IPS DF 19.7 (cell line): Measurements from ENCODE around the gene LGALS1.

Experiments
- DNase-seq: peaks from one replicate; pipeline ENCODE4 v3.0.0-alpha.2; 2013; ENCODE audit warnings: low read depth, low spot score

The LGALS1 gene

DNA sequence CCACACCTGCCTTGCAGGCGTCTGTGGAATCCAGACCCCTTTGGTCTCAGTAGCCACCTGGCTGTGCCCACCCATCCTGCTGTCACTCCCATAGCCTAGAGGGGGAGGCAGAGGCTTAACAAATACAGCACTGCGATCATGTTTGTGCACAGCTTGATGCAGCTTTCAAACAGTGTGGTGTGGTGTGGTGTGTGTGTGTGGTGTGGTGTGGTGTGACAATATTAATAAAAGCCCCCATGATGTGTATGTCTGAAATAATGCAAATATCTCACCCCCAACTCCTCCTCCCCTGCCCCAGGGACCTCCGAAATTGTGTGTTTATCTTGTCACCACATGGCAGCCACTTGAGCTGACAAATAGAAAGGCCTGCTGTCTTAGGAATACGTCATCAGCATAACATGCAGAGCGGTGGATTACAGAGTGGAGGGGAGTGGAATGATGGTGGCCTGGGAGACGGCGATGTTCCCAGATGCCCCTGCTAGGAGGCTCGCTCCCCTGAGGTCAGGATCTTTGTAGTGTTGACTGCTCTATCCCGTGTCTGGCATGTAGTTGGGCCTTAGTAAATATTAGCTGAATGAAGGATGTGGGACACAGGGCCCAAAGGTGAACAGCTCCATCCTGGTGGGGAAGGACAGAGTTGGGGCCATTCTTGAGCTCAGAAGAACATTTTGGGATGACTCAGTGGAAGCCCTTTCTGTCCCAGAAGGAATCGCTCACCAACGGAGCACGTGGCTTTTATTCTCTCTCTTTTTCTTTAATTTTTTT, 14.1 kb upstream of the LGALS1 start:
- DNase-seq = no peak

DNA sequence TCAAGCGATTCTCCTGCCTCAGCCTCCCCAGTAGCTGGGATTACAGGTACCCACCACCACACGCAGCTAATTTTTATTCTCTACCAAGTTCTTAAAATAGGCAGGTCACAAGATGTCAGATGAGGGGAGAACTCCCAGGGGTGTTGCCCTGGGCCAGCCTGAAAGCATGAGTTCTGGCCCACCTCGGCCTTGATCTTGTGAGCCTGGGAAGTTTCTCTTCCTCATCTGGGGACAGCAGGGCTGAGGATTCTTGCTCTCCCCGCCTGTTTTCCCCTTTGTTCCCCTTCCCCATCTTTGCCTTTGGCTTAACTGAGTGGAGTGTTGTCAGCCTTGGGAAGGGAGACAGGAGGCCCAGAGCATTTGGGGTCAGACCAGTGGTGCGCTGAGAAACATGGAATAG, 13.4 kb upstream of the LGALS1 start:
- no peak for DNase-seq

DNA sequence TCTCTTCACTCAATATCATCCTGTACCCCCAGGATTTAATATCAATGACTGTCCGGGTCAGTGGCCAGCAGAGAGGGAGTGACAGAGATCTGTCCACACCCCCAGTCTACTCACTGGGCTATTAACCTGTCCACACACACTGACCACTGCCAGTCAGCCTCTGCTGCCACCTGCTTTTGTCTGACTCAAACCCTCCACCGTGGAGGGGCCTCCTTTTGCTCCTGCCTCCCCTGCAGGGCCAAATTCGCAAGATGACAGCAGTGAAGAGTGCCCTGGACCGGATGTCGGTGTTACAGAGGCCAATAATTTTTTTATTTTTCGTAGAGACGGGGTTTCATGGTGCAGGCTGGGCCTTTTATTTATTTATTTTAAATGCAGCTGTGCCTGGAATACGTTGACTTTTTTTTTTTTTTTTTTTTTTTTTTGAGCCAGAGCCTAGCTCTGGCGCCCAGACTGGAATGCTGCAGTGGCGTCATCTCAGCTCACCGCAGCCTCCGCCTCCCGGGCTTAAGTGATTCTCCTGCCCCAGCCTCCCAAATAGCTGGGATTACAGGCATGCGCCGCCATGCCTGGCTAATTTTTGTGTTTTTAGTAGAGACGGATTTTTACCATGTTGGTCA, 11.8 kb upstream of the LGALS1 start:
- no peak for DNase-seq

DNA sequence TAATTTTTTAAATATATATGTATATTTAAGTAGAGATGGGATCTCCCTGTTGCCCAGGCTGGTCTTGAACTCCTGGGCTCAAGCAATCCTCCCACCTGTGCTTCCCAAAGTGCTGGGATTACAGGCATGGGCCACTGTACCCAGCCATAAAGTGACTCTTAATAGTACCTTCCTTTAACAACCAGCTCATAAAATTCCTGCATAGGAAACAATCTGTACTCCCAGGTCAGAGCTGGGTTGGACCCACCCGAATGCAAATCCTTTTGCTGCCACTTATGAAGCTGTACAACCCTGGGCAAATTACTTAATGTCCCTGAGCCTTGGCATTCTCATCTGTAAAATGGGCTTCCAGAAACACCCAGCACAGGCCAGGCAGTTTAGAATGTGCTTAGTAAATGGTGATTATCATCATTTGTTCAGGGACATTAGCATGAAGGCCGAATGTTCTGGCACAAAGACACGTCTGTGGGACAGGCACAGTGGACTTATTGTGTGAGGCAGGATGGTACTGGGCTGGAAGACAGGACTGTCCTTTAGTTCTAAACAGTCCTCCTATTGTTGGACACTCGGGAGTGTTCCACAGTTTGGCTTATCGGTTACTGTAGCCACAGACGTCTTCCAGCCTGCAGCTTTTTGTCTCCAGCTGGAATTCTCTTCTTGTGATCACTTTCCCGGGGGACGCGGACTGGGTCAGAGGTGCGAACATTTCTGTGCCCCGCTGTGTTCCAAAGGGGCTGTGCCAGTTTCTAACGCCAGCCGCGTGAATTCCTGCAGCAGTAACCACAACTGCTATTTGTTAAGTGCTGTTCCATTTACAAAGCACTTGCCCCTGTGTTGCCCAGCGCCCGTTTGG, 11.0 kb upstream of the LGALS1 start:
- DNase-seq = no peak

DNA sequence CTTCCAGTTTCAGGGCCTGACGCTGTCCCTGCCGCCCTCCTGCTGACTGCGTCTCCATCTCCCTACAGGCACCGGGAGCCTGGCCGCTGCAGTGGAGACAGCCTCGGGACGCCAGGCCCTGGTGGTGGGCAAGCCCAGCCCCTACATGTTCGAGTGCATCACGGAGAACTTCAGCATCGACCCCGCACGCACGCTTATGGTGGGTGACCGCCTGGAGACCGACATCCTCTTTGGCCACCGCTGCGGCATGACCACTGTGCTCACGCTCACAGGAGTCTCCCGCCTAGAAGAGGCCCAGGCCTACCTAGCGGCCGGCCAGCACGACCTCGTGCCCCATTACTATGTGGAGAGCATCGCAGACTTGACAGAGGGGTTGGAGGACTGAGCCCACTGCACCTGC, 9.9 kb upstream of the LGALS1 start:
- no peak for DNase-seq

DNA sequence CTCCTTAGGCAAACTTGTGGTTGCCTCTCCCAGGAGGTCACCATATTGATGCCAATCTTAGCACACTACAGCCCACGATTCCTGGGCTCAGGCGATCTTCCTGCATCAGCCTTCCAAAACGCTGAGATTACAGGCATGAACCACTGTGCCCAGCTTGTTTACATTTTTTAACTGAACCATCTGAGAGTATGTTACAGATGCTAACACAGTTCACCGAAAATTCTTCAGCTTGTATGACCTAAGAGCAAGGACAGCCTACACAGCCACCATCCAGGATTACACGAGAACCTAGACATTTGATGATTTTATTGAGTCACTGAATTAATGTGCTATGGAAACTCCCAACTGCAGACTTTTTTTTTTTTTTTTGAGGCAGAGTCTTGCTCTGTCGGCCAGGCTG, 5.8 kb upstream of the LGALS1 start:
- no peak for DNase-seq

DNA sequence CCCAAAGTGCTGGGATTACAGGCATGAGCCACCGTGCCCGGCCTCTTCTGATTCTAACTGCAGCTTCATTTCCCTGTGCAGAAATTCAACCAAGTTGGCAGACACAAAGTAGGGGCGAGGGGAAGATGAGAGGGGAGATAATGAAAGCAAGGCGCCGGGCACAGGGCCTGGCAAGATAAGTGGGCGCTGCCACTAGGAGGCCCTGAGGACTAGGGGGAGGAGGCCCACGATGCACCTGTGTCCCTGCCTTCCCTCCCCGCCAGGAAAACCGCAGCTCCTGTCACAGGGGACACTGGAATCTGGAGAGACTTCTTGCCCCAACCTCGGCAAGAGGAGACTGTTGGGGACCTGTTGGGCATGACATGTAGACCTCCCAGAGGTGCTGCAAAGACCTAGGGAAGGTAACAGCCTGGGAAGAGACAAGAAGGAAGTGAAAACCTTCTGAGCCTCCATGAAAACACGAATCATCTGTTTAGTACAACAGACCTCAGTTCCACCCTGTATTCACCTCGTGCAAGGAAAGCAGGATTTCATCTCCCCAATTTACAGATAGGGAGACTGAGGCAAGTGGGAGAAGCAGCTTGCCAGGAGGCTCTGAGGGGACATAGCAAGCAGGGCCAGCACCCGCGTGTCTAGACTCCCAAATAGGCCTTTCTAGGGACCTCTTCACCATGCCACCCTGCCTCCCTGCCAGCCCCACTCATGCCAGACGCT, 3.1 kb upstream of the LGALS1 start:
- no peak for DNase-seq

DNA sequence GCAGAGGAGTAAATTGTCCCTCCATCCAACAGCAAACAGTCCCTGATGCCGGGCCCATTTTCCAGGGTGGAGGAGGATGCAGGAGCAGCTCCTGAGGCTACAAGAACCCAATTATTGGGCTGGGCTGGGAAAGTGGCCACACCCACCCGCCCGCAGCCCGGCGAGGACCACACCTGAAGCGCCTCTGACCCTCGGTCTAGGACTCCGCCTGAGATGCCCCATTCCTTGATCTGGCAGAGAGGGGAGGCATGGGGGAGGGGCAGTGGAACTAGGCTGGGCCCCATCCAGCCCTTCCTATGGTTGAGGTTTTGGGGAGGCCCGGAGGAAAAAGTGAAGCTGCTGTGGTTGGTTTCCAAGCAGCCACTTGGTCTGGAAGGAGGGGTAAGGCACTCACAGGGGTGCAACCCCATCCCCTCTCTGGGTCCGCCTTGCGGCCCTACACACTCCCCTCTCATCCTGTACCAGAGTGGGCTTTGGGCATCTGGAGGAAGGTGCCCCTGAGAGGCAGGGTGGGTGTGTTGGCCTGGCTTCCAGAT, 2.4 kb upstream of the LGALS1 start:
- no peak for DNase-seq

DNA sequence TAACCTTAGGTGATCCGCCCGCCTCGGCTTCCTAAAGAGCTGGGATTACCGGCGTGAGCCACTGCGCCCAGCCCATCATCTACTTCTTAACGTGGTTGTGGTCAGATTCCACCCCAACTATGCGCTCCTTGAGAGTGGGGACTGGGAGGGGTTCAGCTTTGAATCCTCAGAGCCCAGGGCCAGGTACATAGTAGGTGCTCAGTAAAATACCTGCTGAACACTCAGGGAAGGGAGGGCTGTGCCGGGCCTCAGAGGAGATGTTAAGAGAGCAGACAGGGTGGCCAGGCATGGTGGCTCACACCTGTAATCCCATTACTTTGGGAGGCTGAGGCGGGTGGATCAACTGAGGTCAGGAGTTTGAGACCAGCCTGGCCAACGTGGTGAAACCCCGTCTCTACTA, 1.2 kb upstream of the LGALS1 start:
- no peak for DNase-seq

DNA sequence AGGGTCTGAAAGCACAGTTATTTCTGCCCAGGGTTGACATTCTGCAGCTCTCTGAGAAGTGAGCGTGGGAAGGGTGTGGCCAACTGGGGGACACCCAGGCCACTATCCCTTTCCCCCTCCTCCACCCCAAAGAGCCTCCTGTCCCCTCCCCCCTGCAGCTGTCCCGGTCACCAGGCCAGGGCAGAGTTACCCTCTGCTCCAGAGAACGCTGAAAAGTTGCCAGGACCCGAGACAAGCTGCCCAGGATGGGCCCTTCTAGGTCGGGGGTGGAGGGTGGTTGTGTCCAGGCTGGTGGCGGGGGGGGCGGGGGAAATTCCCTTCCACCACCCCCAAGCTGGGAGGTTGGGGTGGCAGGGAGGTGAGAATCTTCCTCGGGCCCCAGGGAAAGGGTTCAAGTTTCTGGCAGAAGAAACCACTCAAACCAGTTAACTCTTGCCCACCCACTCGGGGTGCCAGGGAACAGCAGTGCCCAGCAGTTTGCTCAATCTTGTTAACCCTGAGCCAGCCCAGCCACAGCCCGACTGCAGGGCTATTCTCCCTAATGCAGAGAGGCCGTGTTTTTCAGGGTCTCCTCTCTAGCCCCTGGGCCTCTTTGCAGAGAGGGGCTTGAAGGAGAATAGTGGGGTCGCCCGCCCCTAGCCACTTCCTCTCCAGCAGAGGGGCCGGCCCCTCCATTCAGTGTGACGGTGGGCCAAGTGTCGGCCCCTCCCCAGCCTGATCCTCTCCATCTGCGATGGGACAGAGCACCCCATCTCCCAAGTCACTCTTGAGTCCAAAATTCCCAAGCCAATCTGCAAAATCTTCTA, 697 bp downstream of the LGALS1 start:
- no peak for DNase-seq

DNA sequence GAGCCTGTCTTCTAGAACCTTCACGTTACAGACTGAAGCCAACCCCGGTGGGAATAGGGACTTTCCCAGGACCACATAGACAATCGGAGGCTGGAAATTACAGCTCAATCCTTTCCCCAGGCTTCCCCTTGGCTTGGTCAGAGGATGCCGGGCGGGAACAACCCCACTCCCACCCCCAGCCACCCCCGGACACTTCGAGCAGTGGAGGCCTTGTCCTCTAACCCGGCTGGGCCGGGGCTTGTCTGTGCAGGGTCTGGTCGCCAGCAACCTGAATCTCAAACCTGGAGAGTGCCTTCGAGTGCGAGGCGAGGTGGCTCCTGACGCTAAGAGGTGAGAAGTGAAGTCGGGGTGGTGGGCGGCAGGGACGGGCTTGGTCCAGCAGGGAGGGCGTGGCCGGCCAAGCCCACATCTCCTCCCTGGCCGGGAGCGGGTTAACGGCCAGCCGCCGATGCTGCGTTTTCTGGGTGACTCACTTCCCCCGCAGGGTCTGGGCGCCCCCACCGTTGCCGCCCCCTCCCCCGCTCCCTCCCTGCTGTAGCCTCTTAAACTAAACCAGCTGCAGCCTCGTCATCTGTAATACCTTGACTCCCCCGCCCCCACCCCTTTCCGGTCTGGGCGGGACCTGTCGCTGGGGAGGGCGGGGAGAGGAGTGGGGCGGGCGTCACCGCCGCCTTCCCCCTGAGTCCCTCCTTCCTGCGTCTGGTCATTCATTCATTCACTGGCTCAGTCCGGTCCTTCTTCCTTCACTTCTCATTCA, 1.5 kb downstream of the LGALS1 start:
- DNase-seq = no peak

DNA sequence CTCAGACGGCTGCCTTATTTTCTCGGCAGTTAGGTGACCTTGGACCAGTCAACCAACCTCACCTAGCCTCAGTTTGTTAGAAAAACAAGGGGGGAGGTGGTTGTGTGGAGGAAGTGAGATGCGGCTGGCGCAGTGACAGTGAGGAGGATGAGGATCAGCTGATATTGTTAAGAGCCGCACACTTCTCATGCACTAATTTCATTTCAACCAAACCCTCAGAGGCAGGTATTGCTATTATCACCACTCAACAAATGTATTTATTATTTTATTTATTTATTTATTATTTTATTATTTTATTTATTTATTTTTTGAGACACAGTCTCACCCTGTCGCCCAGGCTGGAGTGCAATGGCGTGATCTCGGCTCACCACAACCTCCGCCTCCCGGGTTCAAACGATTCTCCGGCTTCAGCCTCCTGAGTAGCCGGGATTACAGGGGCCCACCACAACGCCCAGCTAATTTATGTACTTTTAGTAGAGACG, 2.1 kb downstream of the LGALS1 start:
- no peak for DNase-seq

DNA sequence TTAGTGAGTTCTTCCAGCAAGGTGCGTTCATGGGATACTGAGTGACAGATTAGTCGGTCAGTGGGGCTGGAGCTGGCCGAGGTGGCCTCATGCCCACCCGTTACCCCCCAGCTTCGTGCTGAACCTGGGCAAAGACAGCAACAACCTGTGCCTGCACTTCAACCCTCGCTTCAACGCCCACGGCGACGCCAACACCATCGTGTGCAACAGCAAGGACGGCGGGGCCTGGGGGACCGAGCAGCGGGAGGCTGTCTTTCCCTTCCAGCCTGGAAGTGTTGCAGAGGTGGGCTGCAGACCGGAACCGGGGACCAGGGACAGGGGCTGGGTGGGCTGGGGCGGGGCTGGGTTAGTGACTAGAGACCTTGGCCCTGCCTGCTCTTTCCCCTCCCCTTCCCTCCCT, 2.9 kb downstream of the LGALS1 start:
- no peak for DNase-seq

DNA sequence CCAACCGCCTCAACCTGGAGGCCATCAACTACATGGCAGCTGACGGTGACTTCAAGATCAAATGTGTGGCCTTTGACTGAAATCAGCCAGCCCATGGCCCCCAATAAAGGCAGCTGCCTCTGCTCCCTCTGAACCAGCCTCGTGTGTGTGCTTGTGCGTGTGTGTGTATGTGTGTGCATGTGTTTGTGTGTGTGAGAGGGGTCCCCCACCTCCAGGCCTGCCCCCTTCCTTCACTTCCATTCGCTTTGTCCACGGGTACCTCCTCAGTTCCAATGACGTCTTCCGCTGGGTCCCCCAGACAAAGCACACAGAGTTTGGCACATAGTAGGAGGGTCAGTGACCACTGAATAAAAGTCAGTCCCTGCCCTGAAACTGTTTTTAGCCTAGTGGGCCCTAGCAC, 4.2 kb downstream of the LGALS1 start:
- no peak for DNase-seq

DNA sequence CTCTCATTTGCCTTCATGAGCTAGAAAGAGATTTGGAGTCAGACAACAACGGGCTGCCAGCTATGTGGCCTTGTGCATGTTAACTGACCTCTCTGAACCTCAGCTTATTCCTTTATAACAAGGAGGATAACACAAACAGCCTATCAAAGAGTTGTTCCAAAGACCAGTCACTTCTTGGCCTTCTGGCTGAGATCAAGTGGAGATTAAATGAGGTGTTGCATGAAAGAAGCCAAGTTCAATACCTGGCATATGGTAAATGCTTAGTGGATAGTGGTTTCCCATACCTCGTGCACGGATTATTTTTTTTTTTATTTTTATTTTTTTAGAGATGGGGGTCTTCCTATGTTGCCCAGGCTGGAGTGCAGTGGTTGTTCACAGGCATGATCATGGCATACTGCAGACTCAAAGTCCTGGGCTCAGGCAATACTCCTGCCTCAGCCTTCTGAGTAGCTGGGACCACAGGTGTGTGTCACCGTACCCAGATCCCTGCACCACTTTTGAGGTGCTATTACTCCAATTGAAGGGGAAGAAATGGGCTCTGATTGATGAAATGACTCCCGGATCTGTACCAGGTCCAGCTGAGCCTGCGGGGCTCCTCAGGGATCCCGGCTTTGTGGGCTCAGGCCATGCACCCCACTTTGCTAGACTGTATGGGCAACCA, 4.9 kb downstream of the LGALS1 start:
- DNase-seq = no peak

DNA sequence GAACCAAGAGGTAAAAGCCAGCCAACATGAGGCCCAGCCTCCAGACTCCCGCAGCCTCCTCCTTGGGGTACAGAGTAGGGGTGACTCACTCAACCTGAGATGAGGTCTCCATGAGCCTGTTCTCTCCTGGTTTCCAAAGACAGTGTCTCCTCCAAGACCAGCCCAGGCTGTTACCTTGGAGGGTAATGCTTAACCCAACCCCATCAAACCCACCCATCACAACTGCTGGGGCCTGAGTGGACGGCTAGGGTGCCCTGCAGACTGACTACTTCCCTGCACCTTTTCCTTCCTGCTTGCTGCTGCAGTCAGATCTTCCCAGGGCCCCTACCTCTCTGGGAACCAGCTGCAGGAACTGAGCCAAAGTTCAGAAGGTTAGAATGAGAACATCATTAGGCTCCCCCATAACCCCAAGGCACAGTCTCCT, 5.6 kb downstream of the LGALS1 start:
- no peak for DNase-seq

DNA sequence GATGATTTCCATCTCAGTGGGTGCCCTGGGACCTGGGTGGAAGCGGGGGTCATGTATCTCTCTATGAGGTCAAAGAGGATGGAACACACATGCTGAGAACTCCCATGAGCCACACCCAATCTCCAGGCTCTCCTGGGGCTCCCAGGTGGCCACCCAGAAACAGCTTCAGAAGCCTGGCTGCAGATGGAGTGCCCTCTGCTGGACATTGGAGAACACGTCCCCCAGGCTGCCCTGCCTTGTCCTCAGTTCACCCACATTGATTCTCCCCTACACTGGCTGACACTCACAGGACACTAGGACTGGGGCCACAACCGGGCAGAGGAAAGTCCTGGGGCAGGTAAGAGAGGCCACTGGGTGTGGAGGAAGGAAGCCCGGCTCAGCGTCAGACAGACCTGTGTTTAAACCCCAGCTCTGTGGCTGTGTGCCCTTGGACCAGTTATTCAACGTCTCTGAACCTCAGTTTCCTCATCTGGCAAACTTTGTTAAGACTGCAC, 6.2 kb downstream of the LGALS1 start:
- no peak for DNase-seq

DNA sequence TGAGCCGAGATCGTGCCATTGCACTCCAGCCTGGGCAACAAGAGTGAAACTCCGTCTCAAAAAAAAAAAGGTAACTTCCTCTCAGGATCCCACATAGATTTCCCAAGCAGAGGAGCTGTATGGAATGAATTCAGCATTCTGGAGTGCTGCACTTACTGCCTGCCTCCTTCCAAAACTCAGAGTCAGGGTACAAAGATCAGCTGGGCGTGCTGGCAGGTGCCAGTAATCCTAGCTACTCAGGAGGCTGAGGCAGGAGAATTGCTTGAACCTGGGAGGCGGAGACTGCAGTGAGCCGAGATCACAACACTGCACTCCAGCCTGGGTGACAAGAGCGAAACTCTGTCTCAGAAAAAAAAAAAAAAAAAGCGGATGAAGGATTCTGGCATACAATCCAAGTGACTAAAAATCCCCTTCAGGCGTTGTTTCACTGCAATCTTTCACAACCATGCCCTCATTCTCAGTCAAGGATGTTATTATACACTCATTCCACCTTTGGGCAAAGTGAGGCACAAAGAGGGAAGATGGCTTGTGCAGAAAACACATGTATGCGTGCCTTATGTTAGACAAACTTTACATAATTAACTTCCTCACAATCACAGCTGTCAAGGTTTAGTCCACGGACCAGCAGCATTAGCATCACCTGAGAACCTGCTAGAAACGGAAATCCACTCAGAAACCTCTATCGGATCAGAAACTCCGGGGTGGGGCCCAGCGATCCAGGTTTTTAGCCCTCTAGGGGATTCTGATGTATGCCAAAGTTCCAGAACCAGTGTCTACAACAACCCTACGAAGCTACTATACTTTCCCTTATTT, 9.6 kb downstream of the LGALS1 start:
- no peak for DNase-seq
